ENCODE data around the gene TECR.

GRCh38 chr19:14606627-14607026, 77.2 kb downstream of the TECR start:
- TF ChIP-seq CTCF (conservative IDR thresholded peaks at IDR 0.05) (no peak), EZH2 (IDR thresholded peaks at IDR 0.05; ENCODE audit: low read depth) (no peak)
